Measurements from ENCODE around the gene GAB2.

Gene GAB2

GRCh38 chr11:78270971-78271370, 146.6 kb downstream of the GAB2 start:
- no peak for DNase-seq

- no peak for DNase-seq
Measured at GRCh38 chr11:78269806-78270205, 147.8 kb downstream of the GAB2 start.

GRCh38 chr11:78268591-78269410, 148.8 kb downstream of the GAB2 start:
- DNase-seq, result no peak

GRCh38 chr11:78266451-78266850, 151.2 kb downstream of the GAB2 start:
- DNase-seq, result no peak

- DNase-seq, result no peak
Measured at GRCh38 chr11:78265326-78265725, 152.3 kb downstream of the GAB2 start.

GRCh38 chr11:78262691-78263090, 154.9 kb downstream of the GAB2 start:
- no peak for DNase-seq

- DNase-seq, result no peak
Measured at GRCh38 chr11:78262238-78262637, 155.4 kb downstream of the GAB2 start.

- DNase-seq, result no peak
Measured at GRCh38 chr11:78261828-78262227, 155.8 kb downstream of the GAB2 start.

- no peak for DNase-seq
Measured at GRCh38 chr11:78261367-78261766, 156.3 kb downstream of the GAB2 start.

- no peak for DNase-seq
Measured at GRCh38 chr11:78259777-78260487, 157.7 kb downstream of the GAB2 start.

- no peak for DNase-seq
Measured at GRCh38 chr11:78257654-78258053, 160.0 kb downstream of the GAB2 start.

GRCh38 chr11:78256962-78257361, 160.7 kb downstream of the GAB2 start:
- DNase-seq, result no peak

GRCh38 chr11:78255919-78256318, 161.7 kb downstream of the GAB2 start:
- DNase-seq, result no peak

- no peak for DNase-seq
Measured at GRCh38 chr11:78254268-78254667, 163.4 kb downstream of the GAB2 start.

- no peak for DNase-seq
Measured at GRCh38 chr11:78253797-78254196, 163.8 kb downstream of the GAB2 start.

- DNase-seq, result no peak
Measured at GRCh38 chr11:78251083-78251775, 166.4 kb downstream of the GAB2 start.

- no peak for DNase-seq
Measured at GRCh38 chr11:78250099-78250498, 167.5 kb downstream of the GAB2 start.

- no peak for DNase-seq
Measured at GRCh38 chr11:78248903-78249302, 168.7 kb downstream of the GAB2 start.

- DNase-seq, result no peak
Measured at GRCh38 chr11:78248191-78248590, 169.4 kb downstream of the GAB2 start.

- DNase-seq, result no peak
Measured at GRCh38 chr11:78244546-78245255, 172.9 kb downstream of the GAB2 start.

GRCh38 chr11:78244080-78244479, 173.5 kb downstream of the GAB2 start:
- DNase-seq, result no peak

- no peak for DNase-seq
Measured at GRCh38 chr11:78241475-78241874, 176.1 kb downstream of the GAB2 start.

- DNase-seq, result no peak
Measured at GRCh38 chr11:78239781-78240180, 177.8 kb downstream of the GAB2 start.
